Neural cell (in vitro differentiated cells): Measurements from ENCODE around the gene TMEM63B. TPM values are rescaled to one million over a fixed set of nuclear protein-coding genes. Genes with fewer than 3 reads are reported as not detected.
"Not testable (repeated sequence)": the region's sequence is repeated elsewhere in the genome, so short reads cannot be mapped to it uniquely, and the experiment has no call there.

ENCODE experiments used
- H2AFZ ChIP-seq: fragments of 200-600, 300-800 bp; sonication (generic), shearing (Covaris generic); 2 replicates; pipeline ENCODE4 v1.6.0; 2014; ENCODE audit warnings: low read depth, mild to moderate bottlenecking, antibody characterized with exemption, low read length, moderate library complexity
- H3F3A ChIP-seq: fragments of 200-600 bp; shearing (Covaris generic); 2 replicates; pipeline ENCODE4 v1.6.1; 2016; ENCODE audit warnings: mild to moderate bottlenecking, moderate library complexity, mixed read lengths, antibody characterized with exemption, low read length; ENCODE audit not compliant: insufficient read depth, poor library complexity, severe bottlenecking
- H3K27ac ChIP-seq: fragments of 200-600, 300-800 bp; sonication (generic), shearing (Covaris generic); 2 replicates; pipeline ENCODE4 v1.5.1; 2014; ENCODE audit warnings: mild to moderate bottlenecking, low read length, moderate library complexity
- H3K27me3 ChIP-seq: fragments of 300-800, 200-600 bp; sonication (generic), shearing (Covaris generic); 2 replicates; pipeline ENCODE4 v1.6.0; 2014; ENCODE audit warnings: mild to moderate bottlenecking, low read depth, low read length, moderate library complexity; ENCODE audit not compliant: insufficient read depth
- H3K36me3 ChIP-seq: fragments of 300-800, 200-600 bp; sonication (generic), shearing (Covaris generic); 2 replicates; pipeline ENCODE4 v1.5.1; 2014; ENCODE audit warnings: mild to moderate bottlenecking, antibody characterized with exemption, low read length, moderate library complexity; ENCODE audit not compliant: insufficient read depth
- H3K4me2 ChIP-seq: fragments of 300-800, 200-600 bp; sonication (generic), shearing (Covaris generic); 2 replicates; pipeline ENCODE4 v1.6.0; 2014; ENCODE audit warnings: mild to moderate bottlenecking, low read length
- H3K4me3 ChIP-seq: fragments of 300-800, 200-600 bp; sonication (generic), shearing (Covaris generic); 2 replicates; pipeline ENCODE4 v1.5.1; 2014; ENCODE audit warnings: mild to moderate bottlenecking, low read length, moderate library complexity
- H3K79me2 ChIP-seq: fragments of 200-600 bp; shearing (Covaris generic); replicated peaks from 2 replicates; pipeline ENCODE4 v1.6.0; 2014; ENCODE audit warnings: mild to moderate bottlenecking, low read length, moderate library complexity; ENCODE audit not compliant: insufficient read depth
- H3K9ac ChIP-seq: fragments of 300-800, 200-600 bp; sonication (generic), shearing (Covaris generic); 2 replicates; pipeline ENCODE4 v1.6.1; 2016; ENCODE audit warnings: mild to moderate bottlenecking, low read length, mixed read lengths
- H3K9me2 ChIP-seq: fragments of 200-600 bp; shearing (Covaris generic); 2 replicates; pipeline ENCODE4 v1.6.1; 2016; ENCODE audit warnings: mild to moderate bottlenecking, low read length, mixed read lengths; ENCODE audit not compliant: insufficient read depth
- H3K9me3 ChIP-seq: fragments of 200-600, 300-800 bp; sonication (generic), shearing (Covaris generic); 2 replicates; pipeline ENCODE4 v1.6.1; 2016; ENCODE audit warnings: mild to moderate bottlenecking, mixed run types, low read length, moderate library complexity, mixed read lengths
- H4K20me1 ChIP-seq: fragments of 200-600 bp; shearing (Covaris generic); 2 replicates; pipeline ENCODE4 v1.6.1; 2016; ENCODE audit warnings: mild to moderate bottlenecking, mixed run types; ENCODE audit not compliant: insufficient read depth
- EP300 ChIP-seq: fragments of 450-650 bp; conservative IDR thresholded peaks from 2 replicates; pipeline ENCODE4 v1.6.1; 2014; ENCODE audit warnings: antibody characterized with exemption, mild to moderate bottlenecking, moderate library complexity; ENCODE audit not compliant: poor library complexity, severe bottlenecking
- EZH2 ChIP-seq: fragments of 200-600, 300-800 bp; shearing (Covaris generic), sonication (generic); IDR thresholded peaks from 2 replicates; pipeline ENCODE4 v1.6.1; 2014; ENCODE audit warnings: antibody characterized with exemption, low read length, borderline replicate concordance, mild to moderate bottlenecking; ENCODE audit not compliant: insufficient read depth, poor library complexity, severe bottlenecking
- MXI1 ChIP-seq: fragments of 450-650 bp; conservative IDR thresholded peaks from 2 replicates; pipeline ENCODE4 v1.6.1; 2014; ENCODE audit warnings: antibody characterized with exemption, mild to moderate bottlenecking; ENCODE audit not compliant: poor library complexity, severe bottlenecking
- POLR2AphosphoS5 ChIP-seq: IDR thresholded peaks from 2 replicates; pipeline ENCODE4 v1.6.1; 2012
- RAD21 ChIP-seq: fragments of 450-650 bp; conservative IDR thresholded peaks from 2 replicates; pipeline ENCODE4 v1.6.1; 2014; ENCODE audit warnings: antibody characterized with exemption, mild to moderate bottlenecking, moderate library complexity
- REST ChIP-seq: IDR thresholded peaks from 2 replicates; pipeline ENCODE4 v1.6.1; 2012; ENCODE audit warnings: borderline replicate concordance
- SMC3 ChIP-seq: fragments of 450-650 bp; conservative IDR thresholded peaks from 2 replicates; pipeline ENCODE4 v1.6.1; 2014; ENCODE audit warnings: antibody characterized with exemption, mild to moderate bottlenecking, moderate library complexity; ENCODE audit not compliant: poor library complexity
- TAF1 ChIP-seq: IDR thresholded peaks from 2 replicates; pipeline ENCODE4 v1.6.1; 2012; ENCODE audit warnings: low read depth
- polyA plus RNA-seq: library from polyadenylated mRNA; depleted of rRNA; stranded (reverse); fragments of >200 nt; gene quantifications from 2 replicates; pipeline ENCODE4 v1.2.3, GENCODE V29; 2014
- TF ChIP-seq, protein P1 (sequence below): fragments of 450-650 bp; IDR thresholded peaks from 2 replicates; pipeline ENCODE4 v1.5.1; 2014; ENCODE audit warnings: antibody characterized with exemption, mild to moderate bottlenecking, moderate library complexity; ENCODE audit not compliant: poor library complexity, severe bottlenecking

TMEM63B gene
- polyA plus RNA-seq, 1 donor from 2014 or later, result 49.9 TPM

GRCh38 chr6:44088827-44089590, 38.3 kb upstream of the TMEM63B start:
- no peaks in the 10 kb centered on the region for H3K9me3 ChIP-seq
- no peak overlapping the region for H3K4me3 ChIP-seq
- H3F3A ChIP-seq, result no peaks in the 10 kb centered on the region
- TF ChIP-seq POLR2AphosphoS5 (no peak), SMC3 (no peak), TAF1 (no peak), REST (no peak), RAD21 (no peak), EZH2 (no peak), EP300 (no peak)
- TF ChIP-seq, protein P1, sequence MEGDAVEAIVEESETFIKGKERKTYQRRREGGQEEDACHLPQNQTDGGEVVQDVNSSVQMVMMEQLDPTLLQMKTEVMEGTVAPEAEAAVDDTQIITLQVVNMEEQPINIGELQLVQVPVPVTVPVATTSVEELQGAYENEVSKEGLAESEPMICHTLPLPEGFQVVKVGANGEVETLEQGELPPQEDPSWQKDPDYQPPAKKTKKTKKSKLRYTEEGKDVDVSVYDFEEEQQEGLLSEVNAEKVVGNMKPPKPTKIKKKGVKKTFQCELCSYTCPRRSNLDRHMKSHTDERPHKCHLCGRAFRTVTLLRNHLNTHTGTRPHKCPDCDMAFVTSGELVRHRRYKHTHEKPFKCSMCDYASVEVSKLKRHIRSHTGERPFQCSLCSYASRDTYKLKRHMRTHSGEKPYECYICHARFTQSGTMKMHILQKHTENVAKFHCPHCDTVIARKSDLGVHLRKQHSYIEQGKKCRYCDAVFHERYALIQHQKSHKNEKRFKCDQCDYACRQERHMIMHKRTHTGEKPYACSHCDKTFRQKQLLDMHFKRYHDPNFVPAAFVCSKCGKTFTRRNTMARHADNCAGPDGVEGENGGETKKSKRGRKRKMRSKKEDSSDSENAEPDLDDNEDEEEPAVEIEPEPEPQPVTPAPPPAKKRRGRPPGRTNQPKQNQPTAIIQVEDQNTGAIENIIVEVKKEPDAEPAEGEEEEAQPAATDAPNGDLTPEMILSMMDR, result no peak
- no peaks in the 10 kb centered on the region for H3K9me2 ChIP-seq
- no peak overlapping the region for H3K27ac ChIP-seq
- no peaks in the 10 kb centered on the region for H3K36me3 ChIP-seq
- H3K4me2 ChIP-seq, result no peak overlapping the region
- H3K9ac ChIP-seq, result no peak overlapping the region
- no peaks in the 10 kb centered on the region for H3K79me2 ChIP-seq
- no peak overlapping the region for H2AFZ ChIP-seq
- no peaks in the 10 kb centered on the region for H4K20me1 ChIP-seq
- H3K27me3 ChIP-seq, result no peaks in the 10 kb centered on the region

DNA sequence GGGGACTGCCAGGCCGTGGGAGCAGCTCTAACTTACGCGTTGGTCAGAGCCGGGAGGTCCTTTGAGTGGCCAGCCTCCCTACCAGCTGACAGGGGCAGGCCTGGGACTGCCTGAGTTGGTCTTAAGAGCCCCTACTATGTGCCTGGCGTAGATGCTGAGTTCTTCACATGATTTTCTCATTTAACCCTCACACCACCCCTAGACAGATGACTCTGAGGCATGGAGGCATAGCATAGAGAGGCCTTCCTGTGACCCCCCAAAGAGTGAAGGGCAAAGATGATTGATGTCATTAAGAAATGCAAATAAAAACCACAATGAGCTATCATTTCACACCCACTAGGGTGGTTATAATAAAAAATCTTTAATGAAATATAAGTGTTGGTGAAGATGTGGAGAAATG, 36.9 kb upstream of the TMEM63B start:
- Histone ChIP-seq H3K27me3 (no peaks in the 10 kb centered on the region), H4K20me1 (no peaks in the 10 kb centered on the region), H2AFZ (no peak overlapping the region), H3K9me3 (no peaks in the 10 kb centered on the region), H3K27ac (no peak overlapping the region), H3K9me2 (no peaks in the 10 kb centered on the region), H3K4me3 (no peak overlapping the region), H3F3A (no peaks in the 10 kb centered on the region), H3K4me2 (no peak overlapping the region), H3K36me3 (no peaks in the 10 kb centered on the region), H3K9ac (no peak overlapping the region), H3K79me2 (no peaks in the 10 kb centered on the region)
- TF ChIP-seq EZH2 (no peak), TAF1 (no peak), MXI1 (no peak), RAD21 (no peak), REST (no peak), EP300 (no peak), SMC3 (no peak), POLR2AphosphoS5 (no peak)
- TF ChIP-seq, protein P1, result no peak

DNA sequence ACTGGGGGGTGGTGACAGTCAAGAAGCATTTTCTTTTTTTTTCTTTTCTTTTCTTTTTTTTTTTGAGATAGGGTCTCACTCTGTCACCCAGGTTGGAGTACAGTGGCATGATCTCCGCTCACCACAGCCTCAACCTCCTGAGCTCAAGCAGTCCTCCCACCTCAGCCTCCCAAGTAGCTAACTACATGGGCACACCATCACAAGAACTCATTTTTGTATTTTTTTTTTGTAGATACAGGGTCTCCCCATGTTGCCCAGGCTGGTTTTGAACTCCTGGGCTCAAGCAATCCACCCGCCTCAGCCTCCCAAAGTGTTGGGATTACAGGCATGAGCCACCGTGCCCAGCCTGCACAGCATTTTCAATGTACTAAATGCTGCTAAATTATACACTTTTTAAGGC, 36.0 kb upstream of the TMEM63B start:
- not testable (repeated sequence) for H3K9me3 ChIP-seq, H3K4me3 ChIP-seq, H2AFZ ChIP-seq, H4K20me1 ChIP-seq, H3F3A ChIP-seq, H3K36me3 ChIP-seq, H3K27me3 ChIP-seq, H3K79me2 ChIP-seq, H3K9me2 ChIP-seq, H3K4me2 ChIP-seq, H3K27ac ChIP-seq, H3K9ac ChIP-seq
